Body of pancreas (tissue), 4 donors: Measurements from ENCODE around the gene TMEM141. TPM values are rescaled to one million over a fixed set of nuclear protein-coding genes. Genes with fewer than 3 reads are reported as not detected.
"Not testable (repeated sequence)": the region's sequence is repeated elsewhere in the genome, so short reads cannot be mapped to it uniquely, and the experiment has no call there.

Source experiments
- ATAC-seq: fragments of 150-250 bp; one replicate; pipeline ENCODE4 v1.9.1; 2016
- DNase-seq, 4 donors: peaks; one replicate each; pipeline ENCODE4 v3.0.0-alpha.2; 2019
- H3K27ac ChIP-seq, 4 donors: fragments of 200-600 bp; sonication (generic); 1 replicate in 3 of 4; 2 replicates in 1 of 4; pipeline versions ENCODE4 v1.5.1 to v1.6.1; 2016 to 2019; ENCODE audit warnings: mild to moderate bottlenecking in 1 of 4, mixed read lengths in 1 of 4, moderate library complexity in 1 of 4
- H3K27me3 ChIP-seq, 2 donors: fragments of 200-600 bp; sonication (generic); one replicate each; pipeline ENCODE4 v1.6.0; 2016; ENCODE audit warnings: mild to moderate bottlenecking in 1 of 2
- H3K36me3 ChIP-seq, 2 donors: fragments of 200-600 bp; sonication (generic); replicated peaks in 1 of 2; 2 replicates each; pipeline ENCODE4 v1.5.1; 2016; ENCODE audit warnings: low read depth in 2 of 2; ENCODE audit not compliant: insufficient read depth in 1 of 2
- H3K4me1 ChIP-seq: fragments of 200-600 bp; sonication (generic); one replicate; pipeline ENCODE4 v1.6.0; 2016
- H3K4me3 ChIP-seq, 2 donors: fragments of 200-600 bp; sonication (generic); 1 replicate in 1 of 2; 2 replicates in 1 of 2; pipeline ENCODE4 v1.5.1; 2016 to 2019
- H3K9me3 ChIP-seq, 3 donors: fragments of 200-600 bp; sonication (generic); 1 replicate in 2 of 3; 2 replicates in 1 of 3; pipeline ENCODE4 v1.5.1; 2016
- POLR2A ChIP-seq, 3 donors: fragments of 450-650 bp; IDR thresholded peaks; one replicate each; pipeline ENCODE4 v1.6.1; 2016; ENCODE audit warnings: antibody characterized with exemption in 3 of 3, mild to moderate bottlenecking in 2 of 3
- WGBS, 2 donors: methylation state at CpG; one replicate each; pipeline ENCODE4 v1.1.5; 2017; 5-methylcytosine and 5-hydroxymethylcytosine counted together
- intact Hi-C: fragments of 100-400 bp; cut with DNase I; formaldehyde crosslinking; loops from one replicate; pipeline ENCODE4 v1.15.1; 2023
- total RNA-seq, 2 donors: library from RNA; depleted of rRNA; stranded (reverse); fragments of >200 nt; gene quantifications; one replicate each; pipeline ENCODE4 v1.1.0, GENCODE V29; 2016
- TF ChIP-seq, protein P1 (sequence below), 7 experiments: fragments of 450-650 bp in 4 of 7; fragments of 200-600 bp in 3 of 7; sonication (generic) in 3 of 7; IDR thresholded peaks; one replicate each; pipeline ENCODE4 v1.5.1; 2016 to 2019; ENCODE audit warnings: antibody characterized with exemption in 7 of 7

TMEM141 gene
- total RNA-seq, 2 donors from 2014 or later: 45.1 to 52.1 TPM

DNA sequence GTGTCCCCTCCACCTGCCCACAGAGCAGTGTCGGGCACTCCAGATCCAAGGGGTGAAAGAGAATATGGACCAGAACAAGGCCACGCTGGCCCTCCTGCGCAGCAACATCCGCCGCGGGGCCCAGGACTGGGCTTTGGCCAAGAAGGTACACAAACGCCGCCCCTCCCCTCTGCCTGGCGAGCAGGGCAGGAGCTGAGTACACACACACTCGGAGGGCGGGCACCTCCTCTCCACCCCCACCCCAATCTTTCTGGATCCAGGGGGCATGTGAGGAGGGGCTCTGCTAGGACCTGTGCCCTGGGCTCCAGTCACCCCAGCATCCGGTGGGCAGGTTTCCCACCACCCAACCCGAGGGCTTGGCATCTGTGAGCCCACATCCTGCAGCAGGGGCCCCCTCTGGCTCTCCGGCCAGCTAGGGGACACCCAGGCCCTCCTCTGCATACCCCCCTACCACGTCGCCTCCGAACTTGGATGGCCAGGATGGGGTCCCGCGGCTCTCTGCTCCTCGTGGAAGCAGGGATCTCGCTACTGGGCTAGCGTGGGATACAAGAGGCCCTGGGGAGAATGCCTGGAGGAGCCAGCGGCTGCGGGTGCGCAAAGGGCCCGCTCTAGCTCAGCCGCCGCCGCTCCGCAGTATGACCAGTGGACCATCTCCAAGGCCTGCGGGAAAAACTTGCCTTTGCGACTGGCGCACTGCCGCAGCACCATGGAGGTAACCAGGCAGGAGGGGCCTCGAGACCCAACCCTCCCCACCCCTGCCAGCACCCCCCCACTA lies 8.1 kb downstream of the TMEM141 start:
- Histone ChIP-seq H3K9me3 (no peaks in the 10 kb centered on the region), H3K36me3 (no peaks in the 10 kb centered on the region), H3K4me1 (peaks cover 57% of the 10 kb centered on the region), H3K27me3 (no peaks in the 10 kb centered on the region), H3K27ac (peak overlapping the region; percentile 71 to 87 (median 85)), H3K4me3 (peak overlapping the region in 1 of 2 donors; percentile 3)
- intact Hi-C loops: no loop called here
- DNase-seq: peak; percentile 75 to 92 (median 88)
- peak; percentile 31 for ATAC-seq
- WGBS, 2 donors: 0 to 7% methylated on average over 1 to 33 of the region's 35 CpGs
- TF ChIP-seq POLR2A (IDR thresholded peaks at IDR 0.05): no peak
- TF ChIP-seq, protein P1, sequence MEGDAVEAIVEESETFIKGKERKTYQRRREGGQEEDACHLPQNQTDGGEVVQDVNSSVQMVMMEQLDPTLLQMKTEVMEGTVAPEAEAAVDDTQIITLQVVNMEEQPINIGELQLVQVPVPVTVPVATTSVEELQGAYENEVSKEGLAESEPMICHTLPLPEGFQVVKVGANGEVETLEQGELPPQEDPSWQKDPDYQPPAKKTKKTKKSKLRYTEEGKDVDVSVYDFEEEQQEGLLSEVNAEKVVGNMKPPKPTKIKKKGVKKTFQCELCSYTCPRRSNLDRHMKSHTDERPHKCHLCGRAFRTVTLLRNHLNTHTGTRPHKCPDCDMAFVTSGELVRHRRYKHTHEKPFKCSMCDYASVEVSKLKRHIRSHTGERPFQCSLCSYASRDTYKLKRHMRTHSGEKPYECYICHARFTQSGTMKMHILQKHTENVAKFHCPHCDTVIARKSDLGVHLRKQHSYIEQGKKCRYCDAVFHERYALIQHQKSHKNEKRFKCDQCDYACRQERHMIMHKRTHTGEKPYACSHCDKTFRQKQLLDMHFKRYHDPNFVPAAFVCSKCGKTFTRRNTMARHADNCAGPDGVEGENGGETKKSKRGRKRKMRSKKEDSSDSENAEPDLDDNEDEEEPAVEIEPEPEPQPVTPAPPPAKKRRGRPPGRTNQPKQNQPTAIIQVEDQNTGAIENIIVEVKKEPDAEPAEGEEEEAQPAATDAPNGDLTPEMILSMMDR (IDR thresholded peaks at IDR 0.05): no peak

DNA sequence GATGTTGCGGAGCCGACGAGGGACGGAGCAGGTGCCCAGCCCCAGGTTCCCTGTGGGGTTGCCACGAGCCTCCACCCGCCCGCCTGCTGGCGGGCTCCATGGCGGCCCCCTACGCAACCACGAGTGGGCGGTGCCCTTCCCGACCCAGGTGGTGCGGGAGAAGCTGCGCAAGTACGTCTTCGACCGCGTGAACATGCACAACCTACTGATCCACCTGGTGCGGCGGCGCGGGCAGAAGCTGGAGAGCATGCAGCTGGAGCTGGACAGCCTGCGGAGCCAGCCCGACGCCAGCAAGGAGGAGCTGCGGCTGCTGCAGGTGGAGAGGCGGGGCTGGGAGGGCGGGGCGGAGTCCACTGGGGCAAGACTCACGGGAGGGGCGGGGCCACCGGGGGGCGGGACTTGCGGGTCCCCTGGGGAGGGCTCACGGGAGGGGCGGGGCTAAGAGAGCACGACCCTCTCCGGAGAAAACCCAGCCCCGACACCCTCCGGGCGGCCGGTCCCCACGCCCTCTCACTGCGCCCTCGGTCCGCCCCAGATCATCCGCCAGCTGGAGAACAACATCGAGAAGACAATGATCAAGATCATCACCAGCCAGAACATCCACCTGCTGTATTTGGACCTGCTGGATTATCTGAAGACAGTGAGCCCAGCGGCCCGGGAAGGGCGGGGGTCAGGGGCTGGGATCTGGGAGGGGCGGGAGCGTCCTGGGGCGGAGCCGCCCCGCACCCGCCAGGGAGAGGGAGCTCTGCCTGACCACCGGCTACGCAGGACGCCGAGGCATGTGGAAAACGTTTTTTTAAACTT lies 8.9 kb downstream of the TMEM141 start:
- H3K27ac ChIP-seq: peak overlapping the region; percentile 71 to 87 (median 85)
- TF ChIP-seq, protein P1 (IDR thresholded peaks at IDR 0.05): peak in 1 of 7 experiments; percentile 6
- TF ChIP-seq POLR2A (IDR thresholded peaks at IDR 0.05): peak; percentile 38 to 73 (median 62)
- 0 to 1% methylated on average over 10 to 38 of the region's 63 CpGs for WGBS, 2 donors
- no peaks in the 10 kb centered on the region for H3K36me3 ChIP-seq
- peaks cover 57% of the 10 kb centered on the region for H3K4me1 ChIP-seq
- DNase-seq (peak; percentile 93 to 98 (median 96)), ATAC-seq (peak; percentile 82)
- peak overlapping the region in 1 of 2 donors; percentile 3 for H3K4me3 ChIP-seq
- H3K27me3 ChIP-seq: no peaks in the 10 kb centered on the region
- H3K9me3 ChIP-seq: no peaks in the 10 kb centered on the region
- intact Hi-C loops: no loop called here

DNA sequence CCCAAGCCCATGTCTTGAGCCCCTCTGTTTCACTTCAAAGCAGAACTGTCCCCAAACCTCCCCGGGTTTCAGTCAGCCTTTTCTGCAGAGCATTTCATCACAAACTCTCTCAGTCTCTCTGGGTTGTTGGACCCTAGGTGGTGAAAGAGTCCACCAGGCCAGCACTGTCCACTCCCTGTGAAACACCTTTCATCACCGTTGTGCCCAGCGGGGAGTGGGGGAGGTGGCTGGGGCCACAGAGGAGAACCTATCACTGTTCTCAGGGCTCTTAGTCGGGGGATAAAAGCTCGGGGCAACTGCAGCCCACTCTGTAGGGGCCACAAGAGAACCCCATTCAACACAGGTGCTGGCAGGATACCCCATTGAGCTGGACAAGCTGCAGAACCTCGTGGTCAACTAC lies 11.2 kb downstream of the TMEM141 start:
- no peak overlapping the region for H3K4me3 ChIP-seq
- no peak overlapping the region for H3K27ac ChIP-seq
- 88 to 90% methylated on average over 3 to 6 of the region's 6 CpGs for WGBS, 2 donors
- intact Hi-C loops: no loop called here
- H3K9me3 ChIP-seq: no peaks in the 10 kb centered on the region
- TF ChIP-seq, protein P1 (IDR thresholded peaks at IDR 0.05): no peak
- no peak for TF ChIP-seq POLR2A (IDR thresholded peaks at IDR 0.05)
- DNase-seq (peak in 1 of 4 donors; percentile 2), ATAC-seq (no peak)
- no peaks in the 10 kb centered on the region for H3K27me3 ChIP-seq
- H3K4me1 ChIP-seq: peaks cover 52% of the 10 kb centered on the region
- H3K36me3 ChIP-seq: no peaks in the 10 kb centered on the region

DNA sequence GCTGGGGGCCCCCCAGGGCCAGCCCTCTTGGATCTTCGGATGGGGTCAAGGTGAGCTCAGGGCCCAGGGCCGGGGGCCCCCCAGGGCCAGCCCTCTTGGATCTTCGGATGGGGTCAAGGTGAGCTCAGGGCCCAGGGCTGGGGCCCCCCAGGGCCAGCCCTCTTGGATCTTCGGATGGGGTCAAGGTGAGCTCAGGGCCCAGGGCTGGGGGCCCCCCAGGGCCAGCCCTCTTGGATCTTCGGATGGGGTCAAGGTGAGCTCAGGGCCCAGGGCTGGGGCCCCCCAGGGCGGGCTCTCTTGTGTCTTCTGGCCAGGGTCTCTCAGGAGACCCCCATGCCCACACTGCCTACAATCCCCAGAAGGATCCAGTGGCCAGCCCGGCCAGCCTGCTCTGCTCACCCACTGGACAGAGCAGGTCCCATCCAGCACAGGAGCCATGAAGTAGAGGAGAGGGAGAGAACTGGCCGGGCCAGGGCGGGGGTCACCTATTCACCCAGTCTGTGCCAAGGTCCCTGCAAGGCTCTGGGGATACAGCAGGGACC lies 11.9 kb downstream of the TMEM141 start:
- peak in 1 of 4 donors; percentile 2 for DNase-seq
- intact Hi-C loops: not testable (repeated sequence)
- 89 to 90% methylated on average over 2 to 9 of the region's 9 CpGs for WGBS, 2 donors

More for the DNA sequence above, 11.9 kb downstream of the TMEM141 start:
- not testable (repeated sequence) for H3K9me3 ChIP-seq, H3K4me3 ChIP-seq, H3K36me3 ChIP-seq, H3K27ac ChIP-seq, H3K27me3 ChIP-seq, ATAC-seq
- H3K4me1 ChIP-seq: peaks cover 49% of the 10 kb centered on the region
